ENCODE results near the gene KCNH8.

KCNH8 gene

GRCh38 chr3:19250959-19251610 lies 102.8 kb downstream of the KCNH8 start:
- no peak for TF ChIP-seq CTCF (IDR thresholded peaks at IDR 0.05; ENCODE audit: low read depth, low read length)

GRCh38 chr3:19254189-19254588 lies 105.9 kb downstream of the KCNH8 start:
- no peak overlapping the region for H3K4me3 ChIP-seq (ENCODE audit: low read depth, low read length)
- no peak for TF ChIP-seq CTCF (IDR thresholded peaks at IDR 0.05; ENCODE audit: low read depth, low read length)

More at GRCh38 chr3:19250959-19251610, 102.8 kb downstream of the KCNH8 start:
- H3K4me3 ChIP-seq (ENCODE audit: low read depth, low read length): no peak overlapping the region

GRCh38 chr3:19254784-19255338 lies 106.6 kb downstream of the KCNH8 start:
- no peak overlapping the region for H3K4me3 ChIP-seq (ENCODE audit: low read depth, low read length)
- TF ChIP-seq CTCF (IDR thresholded peaks at IDR 0.05; ENCODE audit: low read depth, low read length): no peak

- no peak for TF ChIP-seq CTCF (IDR thresholded peaks at IDR 0.05; ENCODE audit: low read depth, low read length)
- no peak overlapping the region for H3K4me3 ChIP-seq (ENCODE audit: low read depth, low read length)
Observed at GRCh38 chr3:19256313-19256712, 108.0 kb downstream of the KCNH8 start.

- H3K4me3 ChIP-seq (ENCODE audit: low read depth, low read length): no peak overlapping the region
- no peak for TF ChIP-seq CTCF (IDR thresholded peaks at IDR 0.05; ENCODE audit: low read depth, low read length)
Observed at GRCh38 chr3:19263606-19264005, 115.3 kb downstream of the KCNH8 start.

GRCh38 chr3:19264424-19264823 lies 116.1 kb downstream of the KCNH8 start:
- no peak for TF ChIP-seq CTCF (IDR thresholded peaks at IDR 0.05; ENCODE audit: low read depth, low read length)

GRCh38 chr3:19267040-19267439 lies 118.7 kb downstream of the KCNH8 start:
- no peak overlapping the region for H3K4me3 ChIP-seq (ENCODE audit: low read depth, low read length)
- no peak for TF ChIP-seq CTCF (IDR thresholded peaks at IDR 0.05; ENCODE audit: low read depth, low read length)

More at GRCh38 chr3:19264424-19264823, 116.1 kb downstream of the KCNH8 start:
- H3K4me3 ChIP-seq (ENCODE audit: low read depth, low read length): no peak overlapping the region
